ENCODE data around the gene YIPF1. TPM values are rescaled to one million over a fixed set of nuclear protein-coding genes. Genes with fewer than 3 reads are reported as not detected.
"Not testable (repeated sequence)": the region's sequence is repeated elsewhere in the genome, so short reads cannot be mapped to it uniquely, and the experiment has no call there.

Gene YIPF1
- total RNA-seq, 2 donors from 2014 or later = 12.9 to 15.2 TPM

DNA sequence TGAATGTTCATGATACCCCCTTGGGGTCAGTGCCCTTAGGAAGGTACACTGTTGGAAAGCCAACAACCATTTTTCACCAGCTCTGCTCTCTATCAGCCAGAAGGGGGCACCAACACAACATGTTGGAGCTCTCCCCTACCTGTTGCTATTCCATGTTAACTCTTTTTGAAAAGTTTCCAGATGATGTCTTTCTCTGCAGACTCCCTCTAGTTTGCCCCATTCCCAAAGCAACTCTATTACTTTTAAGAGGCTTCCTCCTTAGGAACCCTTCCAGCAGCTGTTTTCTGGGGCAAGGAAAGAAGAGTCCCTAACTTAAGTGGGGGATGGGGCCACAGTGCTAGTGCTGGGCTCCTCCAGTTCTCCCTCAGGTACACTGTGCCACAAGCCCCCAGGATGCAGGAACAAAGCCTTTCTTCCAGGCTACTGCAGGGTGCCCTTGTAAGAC, 28.6 kb downstream of the YIPF1 start:
- ATAC-seq (peak; percentile 54 to 57), DNase-seq (no peak)
- intact Hi-C loops (cut with DNase I) = no loop called here

DNA sequence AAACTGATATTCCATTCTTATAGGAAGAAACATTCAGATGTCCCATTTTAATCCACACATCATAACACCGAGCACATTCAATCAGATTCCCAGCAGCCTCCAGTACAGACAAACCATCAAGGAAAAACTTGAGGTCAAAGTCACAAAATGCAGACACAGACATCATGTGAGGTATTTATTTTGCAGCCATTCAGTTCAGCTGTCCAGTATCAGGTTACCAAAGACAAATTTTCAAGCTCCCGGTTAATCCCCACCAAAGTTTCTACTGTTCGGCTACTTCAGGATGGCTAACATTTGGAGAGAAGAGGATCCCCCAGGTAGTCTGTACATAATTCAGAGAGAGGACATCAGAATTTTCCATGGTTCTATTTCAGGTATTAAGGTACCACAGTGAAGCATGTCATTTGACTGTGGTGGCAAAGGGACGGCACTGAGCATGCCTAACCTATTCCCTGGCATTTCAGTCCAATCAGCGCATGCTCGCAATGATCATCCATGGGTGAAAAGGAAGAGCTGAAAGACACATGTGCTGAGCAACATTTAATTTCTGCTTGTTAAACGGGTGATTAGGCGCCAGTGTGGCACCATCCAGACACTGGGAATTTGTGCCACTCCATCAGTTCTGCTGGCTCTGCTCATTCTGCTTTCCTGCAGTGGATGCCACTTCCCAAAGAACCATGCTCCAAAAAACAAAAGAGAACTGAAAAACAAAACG, 37.9 kb downstream of the YIPF1 start:
- intact Hi-C loops (cut with DNase I) = no loop called here
- no peak for DNase-seq
- ATAC-seq = no peak

DNA sequence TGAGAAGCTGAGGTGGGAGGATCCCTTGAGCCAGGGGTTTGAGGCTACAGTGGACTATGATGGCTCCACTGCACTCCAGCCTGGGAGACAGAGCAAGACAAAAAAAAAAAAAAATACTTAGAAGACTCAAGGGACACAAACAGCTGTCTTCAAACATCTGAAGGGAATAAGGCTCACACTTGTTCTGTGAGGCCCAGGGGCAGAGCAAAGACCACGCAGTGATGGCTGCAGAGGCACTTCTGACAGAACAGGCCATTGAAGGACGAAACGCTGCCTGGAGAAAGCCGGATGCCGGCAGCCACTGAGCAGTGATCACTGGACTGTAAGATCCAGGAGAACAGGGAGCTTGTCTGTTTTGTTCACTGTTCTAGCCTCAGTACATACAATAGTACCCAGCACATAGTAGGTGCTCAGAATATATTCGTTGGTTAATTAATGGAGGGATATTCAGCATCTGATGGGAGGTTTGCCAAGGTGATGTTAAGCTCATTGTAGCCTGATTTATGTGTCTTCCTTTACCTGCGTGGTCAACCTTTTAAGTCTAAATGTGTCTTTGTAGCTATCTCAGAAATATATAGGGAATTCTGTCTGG, 39.4 kb downstream of the YIPF1 start:
- DNase-seq (no peak), ATAC-seq (no peak)
- intact Hi-C loops (cut with DNase I) = no loop called here

DNA sequence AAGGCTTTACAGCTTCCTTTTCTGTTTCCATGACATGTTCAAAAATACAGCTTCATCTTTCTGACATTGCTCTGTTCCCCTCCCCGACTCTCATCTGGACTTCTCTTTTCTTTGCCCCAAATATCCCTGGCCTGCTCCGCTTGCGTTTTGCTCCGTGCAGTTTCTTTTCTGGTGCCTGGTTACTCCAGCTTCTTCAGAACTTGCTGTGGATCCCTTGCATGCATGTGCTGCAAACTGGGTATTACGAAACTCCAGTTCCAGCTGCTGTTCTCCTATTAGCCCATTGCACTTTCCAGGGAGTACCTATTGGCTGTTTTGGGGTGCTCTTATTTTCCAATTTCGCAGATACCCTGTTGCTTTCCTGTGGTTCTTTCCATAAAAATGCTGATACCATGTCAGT, 41.6 kb downstream of the YIPF1 start:
- ATAC-seq = no peak
- intact Hi-C loops (cut with DNase I) = no loop called here
- DNase-seq = no peak

DNA sequence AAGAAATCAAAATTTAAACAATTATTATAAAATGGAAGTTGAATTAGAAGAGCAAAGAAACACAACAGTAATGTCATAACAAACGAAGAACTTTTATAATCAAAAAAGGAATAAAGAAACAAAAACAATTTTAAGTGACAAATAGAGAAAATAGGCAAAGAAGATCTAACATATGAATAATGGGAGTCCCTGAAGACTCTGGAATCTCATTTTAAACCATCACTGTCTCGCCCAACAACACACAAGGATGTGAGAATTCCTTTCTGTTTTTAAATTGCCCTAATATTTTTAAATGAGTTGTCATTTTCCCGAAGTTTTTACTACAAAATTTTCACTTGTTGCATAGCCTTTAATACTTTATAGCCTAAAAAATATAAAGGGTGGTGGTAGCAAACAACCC, 47.2 kb downstream of the YIPF1 start:
- DNase-seq (no peak), ATAC-seq (no peak)
- intact Hi-C loops (cut with DNase I) = no loop called here

DNA sequence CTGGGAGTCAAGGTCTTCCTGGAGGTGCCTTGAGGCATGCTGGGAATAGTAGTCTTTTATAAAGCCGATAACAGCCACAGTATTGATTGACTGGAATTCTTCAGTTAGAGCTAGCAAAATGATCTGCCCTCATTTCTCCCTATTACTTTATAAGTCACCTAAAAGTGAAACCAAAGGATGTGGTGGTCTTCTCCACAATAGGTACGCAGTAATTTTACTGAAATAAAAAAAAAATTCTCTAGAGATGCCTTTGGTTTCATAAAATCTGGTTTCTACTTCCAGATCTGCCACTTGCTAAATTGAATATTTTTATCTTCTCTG, 51.0 kb downstream of the YIPF1 start:
- intact Hi-C loops (cut with DNase I) = no loop called here
- ATAC-seq (no peak), DNase-seq (no peak)

DNA sequence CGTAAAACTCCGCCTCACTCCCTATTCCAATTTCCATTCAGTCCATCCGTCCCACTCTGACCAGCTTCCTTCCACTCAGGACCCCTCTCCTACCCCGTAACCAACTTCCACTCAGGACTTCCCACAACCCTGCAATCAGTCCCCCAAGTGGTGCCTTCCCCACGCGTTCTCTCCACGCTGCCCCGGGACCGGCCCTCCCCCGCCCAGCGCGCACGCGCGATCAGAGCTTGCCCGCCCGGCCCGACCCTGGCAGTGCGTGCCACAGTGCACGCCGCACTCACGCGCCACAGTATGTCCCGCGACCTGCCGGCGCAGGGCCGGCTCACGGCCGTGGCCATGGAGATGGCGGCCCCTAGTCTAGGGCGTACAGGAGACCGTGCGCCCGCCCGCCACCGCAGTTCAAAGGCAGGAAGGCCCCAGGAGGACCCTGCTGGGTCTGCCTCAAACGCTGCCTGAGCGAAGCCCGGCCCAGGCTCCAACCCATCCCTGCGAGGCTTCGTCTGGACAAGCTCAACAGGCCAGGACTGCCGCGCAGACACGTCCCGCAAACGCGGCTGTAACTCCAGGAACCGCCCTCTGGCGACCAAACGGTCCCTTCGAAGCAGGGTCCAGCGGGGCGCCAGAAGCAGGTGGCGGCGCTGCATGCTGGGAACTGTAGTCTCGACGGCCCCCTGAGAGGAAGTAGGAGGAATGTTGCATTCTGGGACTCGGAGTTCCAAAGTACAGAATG, 51.5 kb downstream of the YIPF1 start, which contains the start of gene NDC1:
TSS of gene NDC1 (minus strand) at position 373 of the 730 bp plus-strand sequence. CDS start at position 338, 35 bp downstream.
- intact Hi-C loops (cut with DNase I) = no loop called here

DNA sequence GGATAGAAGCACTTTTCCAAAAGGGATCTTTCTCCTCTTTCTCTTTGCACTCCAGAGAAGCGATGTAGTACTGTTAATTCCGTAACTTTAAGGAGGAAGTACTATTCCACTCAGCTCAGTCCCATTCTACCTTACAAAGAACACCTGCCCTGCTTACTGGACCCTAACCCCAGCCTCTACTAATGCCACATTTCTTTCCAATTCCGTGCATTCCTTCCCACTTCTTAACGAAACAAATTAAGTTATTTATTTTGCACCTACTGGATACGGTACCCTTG, 52.0 kb downstream of the YIPF1 start:
- ATAC-seq = no peak
- intact Hi-C loops (cut with DNase I) = no loop called here
- DNase-seq = no peak

More for the DNA sequence above, 51.5 kb downstream of the YIPF1 start, which contains the start of gene NDC1:
- DNase-seq (peak; percentile 92), ATAC-seq (peak; percentile 98 to 99)

DNA sequence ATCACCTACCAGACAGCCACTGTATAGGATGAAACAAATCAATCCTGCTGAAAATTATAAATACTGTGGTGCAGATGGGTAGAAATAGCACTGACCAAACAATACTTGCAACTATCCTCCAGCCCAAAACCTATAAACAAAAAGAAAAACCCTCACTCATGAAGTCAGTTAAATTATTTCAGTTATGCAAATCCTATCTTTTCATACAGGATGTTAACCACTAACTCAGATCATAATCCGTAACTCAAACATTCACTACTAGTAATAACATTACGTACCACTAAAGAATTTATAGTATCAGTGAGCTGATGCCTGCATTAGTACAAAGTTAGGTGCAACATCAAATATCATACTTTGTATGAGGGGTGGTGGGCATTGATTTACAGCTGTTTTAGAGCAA, 54.1 kb downstream of the YIPF1 start:
- intact Hi-C loops (cut with DNase I) = no loop called here
- no peak for DNase-seq
- no peak for ATAC-seq

DNA sequence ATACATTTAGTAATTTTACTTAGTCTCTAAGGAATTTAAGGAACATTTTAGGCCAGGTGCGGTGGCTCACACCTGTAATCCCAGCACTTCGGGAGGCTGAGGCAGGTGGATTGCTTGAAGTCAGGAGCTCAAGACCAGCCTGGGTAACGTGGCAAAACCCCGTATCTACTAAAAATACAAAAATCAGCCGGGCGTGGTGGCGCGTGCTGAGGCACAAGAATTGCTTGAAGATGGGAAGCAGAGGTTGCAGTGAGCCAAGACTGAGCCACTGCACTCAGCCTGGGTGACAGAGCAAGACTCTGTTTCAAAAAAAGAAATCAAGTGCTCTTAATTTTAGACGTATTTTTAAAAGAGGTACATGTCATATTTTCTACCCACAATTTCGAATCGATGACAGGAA, 54.8 kb downstream of the YIPF1 start:
- intact Hi-C loops (cut with DNase I) = no loop called here
- DNase-seq = no peak
- ATAC-seq = no peak

DNA sequence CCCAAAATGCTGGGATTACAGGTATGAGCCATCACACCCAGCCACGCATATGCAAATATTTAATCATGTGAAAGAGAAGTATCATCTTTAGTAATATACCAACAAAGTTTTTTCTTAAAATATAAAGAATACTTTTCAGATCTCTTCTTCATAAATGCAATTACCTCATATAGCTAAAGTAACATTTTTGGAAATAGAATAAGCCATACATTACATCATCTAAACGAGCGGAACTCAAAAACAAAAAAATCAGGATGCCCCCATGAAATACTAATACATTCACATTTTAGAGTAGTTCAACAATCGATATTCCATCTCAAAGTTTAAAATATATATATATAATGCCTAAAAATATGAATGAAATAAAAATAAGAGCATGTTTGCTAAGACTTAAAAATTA, 56.2 kb downstream of the YIPF1 start:
- ATAC-seq (no peak), DNase-seq (no peak)
- intact Hi-C loops (cut with DNase I) = no loop called here

DNA sequence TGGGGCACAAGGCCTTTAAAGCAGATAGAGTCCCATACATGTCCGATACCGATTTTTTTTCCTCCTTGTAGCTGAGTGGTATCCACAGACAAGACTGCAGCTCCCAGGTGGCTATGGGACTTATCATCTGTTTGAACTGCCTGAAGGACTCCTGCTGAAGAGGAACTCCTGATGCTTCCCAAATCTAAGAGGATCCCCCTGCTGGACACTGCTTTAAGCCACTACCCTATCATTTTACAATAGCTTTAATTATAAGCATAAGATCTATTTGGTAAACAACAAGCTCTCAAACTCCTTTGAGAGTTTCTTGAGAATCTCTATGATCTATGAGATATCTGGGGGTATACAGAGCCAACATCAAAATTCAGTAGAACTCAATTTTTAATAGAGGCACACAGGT, 63.2 kb downstream of the YIPF1 start:
- no peak for DNase-seq
- intact Hi-C loops (cut with DNase I) = no loop called here
- no peak for ATAC-seq

DNA sequence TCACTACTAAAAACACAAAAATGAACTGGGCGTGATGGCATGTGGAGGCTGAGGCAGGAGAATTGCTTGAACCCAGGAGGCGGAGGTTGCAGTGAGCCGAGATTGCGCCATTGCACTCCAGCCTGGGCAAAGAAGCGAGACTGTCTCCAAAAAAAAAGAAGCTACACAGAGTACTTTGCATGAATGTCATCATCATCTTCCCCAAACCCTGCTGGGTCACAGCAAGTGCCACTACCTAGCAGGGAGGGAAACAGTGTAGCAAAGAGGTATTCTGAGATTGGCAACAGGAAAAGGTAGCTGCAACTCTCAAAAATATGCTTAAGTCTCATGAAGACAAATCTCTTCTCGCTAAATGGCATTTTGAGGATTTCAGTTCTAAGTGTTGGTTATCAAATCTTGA, 64.3 kb downstream of the YIPF1 start:
- ATAC-seq (no peak), DNase-seq (no peak)
- intact Hi-C loops (cut with DNase I) = no loop called here

DNA sequence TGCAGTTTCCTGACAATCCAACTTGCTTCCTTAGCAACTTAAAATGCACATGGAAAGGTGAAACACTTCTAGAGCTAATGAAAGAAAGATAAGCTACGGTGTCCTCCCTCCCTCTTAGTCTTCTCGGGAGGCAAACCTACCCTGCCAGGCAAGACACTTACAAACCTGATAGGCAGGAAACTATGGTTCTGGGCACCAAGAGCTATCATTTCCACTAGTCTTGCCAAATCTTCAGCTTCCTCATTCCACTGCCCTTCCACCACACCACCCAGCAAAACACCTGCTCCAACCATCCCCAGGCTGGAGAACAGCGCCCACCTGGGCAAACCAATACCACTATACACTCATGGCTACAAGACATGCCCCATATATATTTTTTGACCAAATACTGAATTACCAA, 66.7 kb downstream of the YIPF1 start:
- DNase-seq (no peak), ATAC-seq (no peak)
- intact Hi-C loops (cut with DNase I) = no loop called here

DNA sequence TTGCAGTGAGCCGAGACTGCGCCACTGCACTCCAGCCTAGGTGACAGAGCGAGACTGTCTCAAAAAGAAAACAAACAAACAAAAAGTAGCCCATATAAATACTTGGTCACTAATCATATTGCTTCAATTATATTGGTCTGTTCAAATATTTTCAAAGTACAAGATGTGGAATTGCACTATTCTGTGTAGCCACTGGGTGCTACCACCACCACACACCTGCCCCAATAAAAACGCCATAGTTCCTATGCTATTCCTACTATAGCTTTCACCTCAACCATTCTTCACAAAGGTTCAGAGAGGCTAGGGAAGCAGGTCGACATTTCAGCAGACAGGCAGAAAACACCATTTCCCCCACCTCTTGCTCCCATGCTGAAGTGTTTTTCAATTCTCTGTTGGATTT, 68.2 kb downstream of the YIPF1 start:
- intact Hi-C loops (cut with DNase I) = no loop called here
- DNase-seq (no peak), ATAC-seq (no peak)

DNA sequence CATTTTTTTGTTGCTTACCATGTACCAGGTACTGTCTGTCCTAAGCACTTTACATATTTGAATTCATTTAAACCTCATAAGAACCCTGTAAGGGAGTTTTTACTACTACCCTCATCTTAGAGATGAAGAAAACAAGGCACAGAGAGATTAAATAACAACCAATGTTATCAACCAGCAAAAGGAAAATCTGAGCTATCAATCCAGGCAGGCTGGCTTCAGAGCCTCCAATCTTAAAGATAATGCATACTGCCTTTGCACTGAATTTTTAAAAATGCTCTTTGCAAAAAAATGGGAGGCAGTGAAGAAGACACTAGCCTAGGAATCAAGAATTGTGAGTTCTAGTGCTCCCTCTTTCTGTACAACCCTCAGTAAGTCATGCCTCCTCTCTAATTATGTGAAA, 70.2 kb downstream of the YIPF1 start:
- intact Hi-C loops (cut with DNase I) = no loop called here
- no peak for ATAC-seq
- DNase-seq = no peak

DNA sequence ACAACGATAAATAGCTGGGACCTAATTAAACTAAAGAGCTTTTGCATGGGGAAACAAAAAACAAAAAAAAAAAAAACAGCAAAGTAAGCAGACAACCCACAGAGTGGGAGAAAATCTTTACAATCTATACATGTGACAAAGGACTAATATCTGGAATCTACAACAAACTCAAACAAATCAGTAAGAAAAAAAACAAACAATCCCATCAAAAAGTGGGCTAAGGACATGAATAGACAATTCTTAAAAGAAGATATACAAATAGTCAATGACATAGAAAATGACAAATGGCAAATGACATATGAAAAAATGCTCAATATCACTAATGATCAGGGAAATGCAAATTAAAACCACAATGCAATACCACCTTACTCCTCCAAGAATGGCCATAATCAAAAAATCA, 73.0 kb downstream of the YIPF1 start:
- ATAC-seq; DNase-seq; intact Hi-C loops (cut with DNase I): not testable (repeated sequence)

DNA sequence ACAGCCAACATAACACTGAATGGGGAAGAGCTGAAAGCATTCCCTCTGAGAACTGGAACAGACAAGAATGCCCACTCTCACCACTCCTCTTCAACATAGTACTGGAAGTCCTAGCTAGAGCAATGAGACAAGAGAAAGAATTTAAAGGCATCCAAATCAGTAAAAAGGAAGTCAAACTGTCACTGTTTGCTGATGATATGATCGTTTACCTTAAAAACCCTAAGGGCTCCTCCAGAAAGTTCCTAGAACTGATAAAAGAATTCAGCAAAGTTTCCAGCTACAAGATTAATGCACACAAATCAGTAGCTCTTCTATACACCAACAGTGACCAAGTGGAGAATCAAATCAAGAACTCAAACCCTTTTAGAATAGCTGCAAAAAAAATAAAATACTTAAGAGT, 74.1 kb downstream of the YIPF1 start:
- intact Hi-C loops (cut with DNase I); DNase-seq; ATAC-seq: not testable (repeated sequence)

DNA sequence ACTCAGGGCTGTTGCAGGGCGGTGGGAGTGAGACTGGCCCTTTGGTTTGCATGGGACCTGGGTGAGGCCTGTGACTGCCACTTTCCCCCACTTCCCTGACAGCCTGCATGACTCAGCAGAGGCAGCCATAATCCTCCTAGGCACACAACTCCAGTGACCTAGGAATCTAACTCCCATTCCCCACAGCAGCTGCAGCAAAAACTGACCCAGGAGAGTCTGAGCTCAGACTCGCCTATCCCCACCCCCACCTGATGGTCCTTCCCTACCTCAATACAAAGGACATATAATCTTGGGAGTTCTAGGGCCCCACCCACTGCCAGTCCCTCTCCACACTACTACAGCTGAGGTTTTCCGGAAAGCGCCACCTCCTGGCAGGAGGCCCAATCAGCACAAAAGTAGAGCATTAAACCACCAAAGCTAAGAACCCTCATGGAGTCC, 78.2 kb downstream of the YIPF1 start:
- intact Hi-C loops (cut with DNase I) = no loop called here
- no peak for ATAC-seq
- DNase-seq = no peak

DNA sequence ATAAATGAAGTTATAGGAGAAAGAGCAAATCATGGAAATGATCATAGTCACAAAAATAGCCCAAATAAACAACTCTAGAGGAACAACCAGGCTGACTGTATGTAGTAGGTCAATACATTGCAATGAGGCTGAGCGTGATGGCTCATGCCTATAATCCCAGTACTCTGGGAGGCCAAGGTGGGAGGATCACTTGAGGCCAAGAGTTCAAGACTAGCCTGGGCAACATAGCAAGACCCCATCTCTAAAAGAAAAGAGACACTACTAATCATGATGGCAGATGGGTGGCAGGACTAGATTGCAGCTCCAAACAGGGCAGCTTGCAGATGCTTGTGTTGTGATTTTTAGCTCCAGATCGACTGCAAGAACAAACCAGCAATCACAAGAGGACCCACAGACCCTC, 79.1 kb downstream of the YIPF1 start:
- no peak for ATAC-seq
- intact Hi-C loops (cut with DNase I) = no loop called here
- DNase-seq = no peak

DNA sequence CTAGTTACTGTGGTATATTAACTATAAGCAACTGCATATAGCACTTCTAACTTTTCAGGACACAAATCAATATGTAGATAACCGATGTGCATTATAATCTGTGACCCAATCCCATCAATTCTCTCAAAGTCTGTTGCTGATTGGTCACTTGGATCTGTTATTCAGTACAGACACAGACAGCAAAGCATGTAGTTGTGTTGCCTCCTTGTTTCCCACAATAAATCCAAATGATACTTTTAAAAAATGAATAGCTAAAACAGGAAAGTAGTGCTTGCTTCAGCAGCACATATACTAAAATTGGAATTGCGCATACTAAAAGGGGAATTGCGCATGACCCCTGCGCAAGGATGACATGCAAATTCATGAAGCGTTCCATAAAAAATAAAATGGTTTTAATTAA, 79.6 kb downstream of the YIPF1 start:
- intact Hi-C loops (cut with DNase I) = no loop called here
- DNase-seq (no peak), ATAC-seq (no peak)
